22Rv1 (cell line): ENCODE measurements around the gene ADAM12.

ENCODE experiments used
- H3K27ac ChIP-seq: fragments of 450-650 bp; 2 replicates; pipeline ENCODE4 v1.5.1; 2017
- CTCF ChIP-seq: fragments of 450-650 bp; IDR thresholded peaks from 2 replicates; pipeline ENCODE4 v1.5.1; 2017; ENCODE audit warnings: mild to moderate bottlenecking
- ZFX ChIP-seq: fragments of 450-650 bp; IDR thresholded peaks from 2 replicates; pipeline ENCODE4 v1.6.1; 2017; ENCODE audit warnings: antibody characterized with exemption, borderline replicate concordance

The ADAM12 gene

GRCh38 chr10:126060261-126060931, 327.9 kb downstream of the ADAM12 start:
- TF ChIP-seq ZFX (no peak), CTCF (no peak)
- H3K27ac ChIP-seq, result no peak overlapping the region

GRCh38 chr10:126059076-126059826, 329.0 kb downstream of the ADAM12 start:
- H3K27ac ChIP-seq, result no peak overlapping the region
- TF ChIP-seq ZFX, result no peak
- no peak for TF ChIP-seq CTCF

- no peak overlapping the region for H3K27ac ChIP-seq
Measured at GRCh38 chr10:126058507-126058906, 329.8 kb downstream of the ADAM12 start.

GRCh38 chr10:126058104-126058503, 330.2 kb downstream of the ADAM12 start:
- TF ChIP-seq ZFX (no peak), CTCF (no peak)
- no peak overlapping the region for H3K27ac ChIP-seq

More at GRCh38 chr10:126058507-126058906, 329.8 kb downstream of the ADAM12 start:
- no peak for TF ChIP-seq ZFX
- TF ChIP-seq CTCF, result no peak

GRCh38 chr10:126057494-126057893, 330.8 kb downstream of the ADAM12 start:
- TF ChIP-seq ZFX (no peak), CTCF (no peak)
- H3K27ac ChIP-seq, result no peak overlapping the region

- no peak overlapping the region for H3K27ac ChIP-seq
- TF ChIP-seq CTCF, result no peak
- no peak for TF ChIP-seq ZFX
Measured at GRCh38 chr10:126054191-126054590, 334.1 kb downstream of the ADAM12 start.

- no peak for TF ChIP-seq CTCF
- no peak for TF ChIP-seq ZFX
- H3K27ac ChIP-seq, result no peak overlapping the region
Measured at GRCh38 chr10:126052171-126052570, 336.1 kb downstream of the ADAM12 start.
